Activated CD4-positive, alpha-beta T cell treated with anti-CD3 and anti-CD28 coated beads for 48 hours (primary cell): ENCODE results near the gene MRPL37.
A peak's percentile ranks its signal among the peaks of the same experiment; 100 is the strongest.
"Not testable (repeated sequence)": the region's sequence is repeated elsewhere in the genome, so short reads cannot be mapped to it uniquely, and the experiment has no call there.

Source experiments
- DNase-seq: peaks from one replicate; pipeline ENCODE4 v3.0.0-alpha.2; 2020

MRPL37 gene

GRCh38 chr1:54199765-54200518, at the start of gene MRPL37, which contains the start of gene CYB5RL:
MRPL37 (plus strand) TSS chr1:54200167; CDS start chr1:54200244, 77 bp downstream.
CYB5RL (minus strand) TSS chr1:54200030; CDS start chr1:54195616, 4,414 bp downstream.
- peak; percentile 93 for DNase-seq

DNA sequence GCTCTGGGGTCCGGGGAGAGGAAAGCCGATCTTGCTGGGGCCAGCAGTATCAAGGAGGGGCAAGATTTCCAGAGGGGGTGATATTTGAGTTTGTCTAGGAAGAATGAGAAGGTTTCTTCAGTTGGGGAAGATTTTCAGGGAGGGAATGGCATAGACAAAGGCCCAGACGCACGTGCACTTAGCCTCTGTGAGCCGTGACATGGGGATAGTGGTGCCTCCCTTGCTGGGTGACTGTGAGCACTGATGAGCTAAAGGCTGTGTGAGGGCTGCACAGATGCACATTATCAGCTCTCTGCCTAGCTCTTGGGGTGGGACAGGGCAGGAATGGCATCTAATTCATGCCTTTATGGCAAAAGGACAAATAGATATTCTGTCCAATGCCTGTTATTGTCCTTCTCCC, 49.0 kb upstream of the MRPL37 start:
- no peak for DNase-seq

- DNase-seq, result no peak
These were observed 47.3 kb upstream of the MRPL37 start, which contains the start of gene CDCP2 for GRCh38 chr1:54152696-54153095. CDCP2 (minus strand) TSS chr1:54153000; CDS start chr1:54152922, 78 bp downstream.

- DNase-seq, result no peak
These were observed 46.2 kb upstream of the MRPL37 start for GRCh38 chr1:54153535-54154439.

- DNase-seq, result no peak
These were observed 43.8 kb upstream of the MRPL37 start for GRCh38 chr1:54156201-54156600.

- DNase-seq, result no peak
These were observed 43.0 kb upstream of the MRPL37 start for GRCh38 chr1:54156986-54157385.

GRCh38 chr1:54157401-54157800, 42.6 kb upstream of the MRPL37 start:
- no peak for DNase-seq

- DNase-seq, result no peak
These were observed 41.9 kb upstream of the MRPL37 start for GRCh38 chr1:54158071-54158470.

DNA sequence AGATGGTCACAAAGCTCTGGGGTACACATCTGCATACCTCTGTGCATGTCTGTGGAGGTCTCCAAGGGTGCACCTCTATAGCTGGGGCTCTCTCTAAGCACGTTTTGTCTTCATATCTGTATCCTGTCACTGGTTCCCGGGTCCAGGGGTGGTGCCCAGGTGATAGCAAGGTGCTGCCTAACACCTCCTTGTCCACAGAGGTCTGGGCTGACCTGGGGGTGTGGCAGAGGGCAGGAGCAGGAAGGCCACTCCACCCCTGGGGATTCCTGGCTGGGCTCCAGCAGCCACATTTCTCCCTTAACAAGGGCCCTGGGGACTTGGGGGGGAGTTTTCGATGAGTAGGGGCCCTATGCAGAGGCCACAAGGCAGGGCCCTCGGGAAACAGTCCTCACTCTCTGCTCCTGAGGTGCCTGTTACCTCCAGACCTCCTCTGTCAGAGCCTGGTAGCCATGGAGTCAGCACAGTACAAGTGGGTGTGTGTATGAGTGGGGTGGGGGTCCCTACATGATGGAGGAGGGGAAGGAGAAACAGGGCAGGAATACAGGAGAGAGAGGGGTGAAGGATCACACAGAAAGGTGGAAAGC, 40.1 kb upstream of the MRPL37 start:
- no peak for DNase-seq

- DNase-seq, result no peak
These were observed 39.6 kb upstream of the MRPL37 start for GRCh38 chr1:54160351-54160750.

GRCh38 chr1:54161495-54162168, 38.3 kb upstream of the MRPL37 start:
- no peak for DNase-seq

DNA sequence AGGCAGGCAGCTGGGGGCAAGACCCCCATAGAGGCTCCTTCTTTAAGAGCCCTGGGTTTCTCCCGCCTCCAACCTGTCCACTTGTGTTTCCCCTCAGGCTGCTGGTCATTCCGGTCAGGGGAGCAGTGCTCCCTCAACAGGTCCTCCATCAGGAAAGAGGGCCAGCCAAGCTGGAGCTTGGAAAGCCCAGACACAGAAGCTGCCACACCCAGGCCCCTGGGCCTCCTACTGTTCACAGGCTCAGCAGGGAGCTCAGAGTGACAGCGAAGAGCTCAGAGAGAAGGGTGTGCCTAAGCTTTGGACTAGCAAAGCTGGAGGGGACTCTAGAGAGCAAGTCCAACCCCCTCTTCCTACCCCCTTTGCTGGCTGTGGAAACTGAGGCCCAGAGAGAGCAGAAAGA, 36.9 kb upstream of the MRPL37 start:
- no peak for DNase-seq

- DNase-seq, result no peak
These were observed 36.4 kb upstream of the MRPL37 start for GRCh38 chr1:54163573-54163972.

DNA sequence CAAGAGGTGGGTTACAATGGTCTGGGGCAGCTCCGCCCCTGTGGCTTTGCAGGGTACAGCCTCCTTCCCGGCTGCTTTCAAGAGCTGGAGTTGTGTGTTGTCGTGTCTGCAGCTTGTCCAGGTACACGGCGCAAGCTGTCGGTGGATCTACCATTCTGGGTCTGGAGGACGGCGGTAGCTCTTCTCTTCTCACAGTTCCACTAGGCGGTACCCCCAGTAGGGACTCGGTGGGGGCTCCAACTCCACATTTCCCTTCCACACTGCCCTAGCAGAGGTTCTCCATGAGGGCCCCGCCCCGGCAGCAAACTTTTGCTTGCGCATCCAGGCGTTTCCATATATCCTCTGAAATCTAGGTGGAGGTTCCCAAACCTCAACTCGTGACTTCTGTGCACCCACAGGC, 34.8 kb upstream of the MRPL37 start:
- DNase-seq, result no peak

GRCh38 chr1:54166357-54166756, 33.6 kb upstream of the MRPL37 start:
- not testable (repeated sequence) for DNase-seq

DNA sequence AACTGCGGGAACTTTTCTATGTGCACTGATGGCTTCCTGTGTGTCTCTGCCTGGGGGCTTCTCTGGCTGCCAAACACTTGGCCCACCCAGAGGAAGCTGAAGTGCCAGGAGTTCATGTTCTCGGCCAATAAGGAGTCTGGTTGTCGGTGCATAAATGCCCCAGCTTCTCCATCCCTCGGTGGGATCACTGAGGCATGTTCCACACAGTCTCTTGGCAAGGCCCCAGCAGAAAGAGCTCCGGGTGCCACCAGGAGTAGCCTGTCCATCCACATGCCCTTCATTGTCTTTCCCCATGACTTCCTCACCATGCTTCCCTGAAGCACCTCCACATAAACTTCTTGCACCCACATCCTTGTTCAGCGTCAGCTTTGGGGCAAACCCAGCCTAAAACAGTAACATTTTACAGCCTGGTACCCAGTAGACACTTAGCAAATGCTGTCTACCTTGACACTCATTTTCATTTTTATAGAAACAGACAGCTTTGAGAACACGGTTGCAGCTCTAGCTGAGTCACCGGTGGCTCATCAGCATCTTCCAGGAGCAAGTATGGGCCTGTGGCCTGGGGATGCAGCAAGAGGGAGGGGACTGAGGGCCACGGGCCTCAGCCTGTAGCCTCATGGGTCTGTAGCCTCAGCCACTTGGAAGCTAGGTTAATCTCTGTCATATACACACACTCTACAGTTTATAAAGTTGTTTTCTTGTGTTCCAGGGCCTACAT, 32.4 kb upstream of the MRPL37 start:
- DNase-seq, result no peak

DNA sequence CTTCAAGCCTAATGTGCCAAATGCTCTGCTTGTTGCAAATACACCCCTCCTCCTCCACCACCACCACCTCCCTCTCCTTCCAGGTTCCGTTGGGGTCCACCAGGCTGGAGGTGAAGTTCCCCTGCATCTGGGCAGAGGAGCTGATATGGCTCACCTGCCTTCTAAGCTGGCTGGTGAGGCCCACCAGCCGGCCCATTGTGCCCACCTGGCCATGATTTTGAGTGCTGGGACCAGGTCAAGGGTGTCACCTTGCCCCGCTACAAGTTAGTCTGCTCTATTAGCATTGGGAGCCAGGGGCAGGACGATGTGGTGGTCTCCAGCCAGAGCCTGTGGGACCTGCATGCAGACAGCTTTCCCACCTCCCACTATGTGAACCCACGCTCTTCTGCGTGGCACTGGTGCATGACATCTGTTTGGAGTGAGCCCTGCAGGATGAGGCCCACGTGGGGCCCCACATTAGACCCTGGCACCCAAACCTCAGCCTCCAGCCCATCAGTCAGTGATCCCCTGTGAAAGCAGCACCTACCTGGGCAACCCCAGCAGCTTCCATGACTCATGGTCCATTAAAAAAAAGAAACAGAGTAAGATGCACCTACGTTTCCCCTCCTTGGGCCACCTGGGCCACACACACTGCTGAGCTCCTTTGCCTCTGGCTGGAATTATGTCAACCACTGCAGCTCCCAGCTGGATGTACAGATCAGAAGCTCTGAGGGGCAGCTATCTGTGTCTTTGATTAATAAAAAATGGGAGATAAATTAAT, 31.6 kb upstream of the MRPL37 start:
- no peak for DNase-seq

- no peak for DNase-seq
These were observed 30.9 kb upstream of the MRPL37 start for GRCh38 chr1:54169068-54169467.

GRCh38 chr1:54171016-54171415, 29.0 kb upstream of the MRPL37 start:
- DNase-seq, result no peak

DNA sequence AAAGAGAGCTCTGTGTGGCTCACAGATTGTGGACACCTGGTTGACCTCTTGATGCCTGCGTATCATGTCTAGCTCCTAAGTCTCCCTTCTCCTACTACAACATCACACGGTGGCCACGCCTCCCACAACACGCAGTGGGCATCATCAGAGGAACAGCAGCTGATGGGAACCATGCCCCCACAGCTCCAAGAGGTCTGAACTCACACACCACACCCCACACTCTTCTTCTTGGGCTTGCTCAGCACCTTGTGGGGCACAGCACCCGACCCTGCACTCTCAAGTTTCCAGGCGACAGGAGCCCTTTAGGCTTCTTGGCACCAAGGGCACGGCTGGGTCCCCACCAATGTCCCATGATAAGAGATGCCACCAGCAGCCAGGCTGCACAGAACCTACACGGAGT, 28.4 kb upstream of the MRPL37 start:
- DNase-seq, result no peak
